Activated CD4-positive, alpha-beta T cell treated with anti-CD3 and anti-CD28 coated beads, Interleukin-2, amount 50 U/mL, for 1 hour (primary cell): ENCODE data around the gene C10orf67.
"Not testable (repeated sequence)": the region's sequence is repeated elsewhere in the genome, so short reads cannot be mapped to it uniquely, and the experiment has no call there.

Experiments
- DNase-seq: peaks from one replicate; pipeline ENCODE4 v3.0.0-alpha.2; 2020

C10orf67 gene

DNA sequence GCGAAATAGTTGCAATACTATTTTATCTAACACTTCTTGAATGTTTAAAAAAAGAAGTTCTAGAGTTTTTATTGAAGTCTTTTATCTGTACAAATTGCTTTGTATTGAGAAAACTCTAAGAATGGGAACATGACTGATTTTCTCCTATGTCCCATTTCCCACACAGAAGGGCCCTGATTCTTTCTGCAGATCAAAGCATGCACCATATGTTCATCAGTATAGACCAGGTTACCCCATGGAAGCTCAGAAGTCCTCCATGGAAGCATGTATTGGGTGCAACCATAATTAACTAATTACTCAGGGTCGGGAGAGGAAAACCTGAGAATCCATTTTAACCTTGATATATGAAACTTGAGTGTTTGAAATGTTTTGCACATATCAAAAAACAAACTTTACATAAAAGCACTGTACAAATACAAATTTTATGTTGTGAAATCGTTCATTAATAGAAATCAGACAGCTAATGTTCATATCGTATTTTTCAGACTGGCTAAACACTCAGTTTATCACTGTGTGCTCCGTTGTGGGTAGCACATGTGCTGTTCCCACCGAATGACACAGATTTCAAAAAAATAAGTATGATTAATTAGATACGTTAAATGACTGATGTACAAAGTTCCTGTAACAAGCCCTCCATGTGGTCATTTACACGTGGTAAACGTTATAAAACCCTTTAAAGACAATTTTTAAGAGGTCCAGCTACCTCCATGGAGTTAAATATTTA is 81.0 kb downstream of the C10orf67 start:
- no peak for DNase-seq

DNA sequence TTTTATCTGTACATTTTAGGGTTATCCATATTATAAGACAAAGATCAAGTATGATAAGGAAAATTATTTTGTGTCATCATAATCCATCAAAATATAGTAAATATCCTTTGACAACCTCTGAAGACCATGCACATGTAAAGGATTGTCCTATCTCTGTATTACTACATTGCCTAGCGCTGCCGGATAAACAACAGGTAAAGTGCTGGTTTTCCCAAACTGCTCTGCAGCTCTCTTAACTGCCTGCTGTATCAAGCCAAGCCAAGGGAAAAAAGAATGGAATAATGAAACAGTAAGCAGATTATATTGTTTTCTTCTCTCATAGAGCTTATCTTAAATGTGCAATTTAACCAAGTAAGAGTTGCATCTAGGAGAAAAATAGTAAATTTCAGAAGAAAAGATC is 81.7 kb downstream of the C10orf67 start:
- DNase-seq, result no peak

DNA sequence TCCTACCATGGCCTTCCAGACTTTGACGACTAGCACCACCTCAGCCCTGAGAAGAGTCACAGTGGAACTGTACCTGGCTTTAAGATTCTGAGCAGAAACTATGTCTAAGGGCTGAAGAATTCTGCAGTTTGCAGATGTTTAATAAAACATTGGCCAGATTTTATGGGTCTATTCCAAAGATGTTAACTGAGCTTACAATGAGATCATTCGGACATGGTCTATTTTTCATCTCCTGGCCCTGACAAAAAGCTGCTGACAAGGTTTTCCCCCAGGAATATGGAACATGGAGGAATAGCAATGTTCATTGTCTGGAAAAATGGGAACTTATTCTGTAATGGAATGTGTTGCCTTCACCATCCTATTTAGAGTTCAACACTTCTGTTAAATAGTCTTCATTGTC is 86.1 kb downstream of the C10orf67 start:
- no peak for DNase-seq

DNA sequence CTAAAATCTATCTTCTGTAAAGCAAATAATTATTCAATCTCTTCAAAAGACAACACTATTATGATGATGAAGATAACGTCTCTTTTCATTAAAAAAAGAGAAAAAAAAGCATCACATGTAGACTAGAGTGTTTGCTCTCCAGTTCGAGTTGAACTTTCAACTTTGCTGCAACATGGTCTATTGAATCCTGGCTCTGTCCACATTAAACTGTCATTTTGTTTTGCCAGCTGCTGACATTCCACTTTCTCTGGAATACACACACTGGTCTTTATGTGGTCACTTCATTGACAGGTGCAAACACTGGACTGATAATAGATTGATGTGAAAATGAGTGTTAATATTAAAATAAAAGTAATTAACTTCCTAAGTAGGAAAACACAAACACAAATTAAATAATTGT is 90.8 kb downstream of the C10orf67 start:
- no peak for DNase-seq

DNA sequence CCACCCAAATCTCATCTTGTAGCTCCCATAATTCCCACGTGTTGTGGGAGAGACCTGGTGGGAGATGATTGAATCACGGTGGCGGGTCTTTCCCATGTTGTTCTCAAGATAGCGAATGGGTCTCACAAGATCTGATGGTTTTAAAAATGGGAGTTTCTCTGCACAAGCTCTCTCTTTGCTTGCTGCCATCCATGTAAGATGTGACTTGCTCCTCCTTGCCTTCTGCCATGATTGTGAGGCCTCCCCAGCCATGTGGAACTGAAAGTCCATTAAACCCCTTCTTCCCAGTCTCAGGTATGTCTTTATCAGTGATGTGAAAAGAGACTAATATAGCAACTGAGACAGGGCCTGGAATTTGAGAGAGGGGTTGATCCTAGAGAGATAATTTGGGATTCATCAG is 91.7 kb downstream of the C10orf67 start:
- not testable (repeated sequence) for DNase-seq

DNA sequence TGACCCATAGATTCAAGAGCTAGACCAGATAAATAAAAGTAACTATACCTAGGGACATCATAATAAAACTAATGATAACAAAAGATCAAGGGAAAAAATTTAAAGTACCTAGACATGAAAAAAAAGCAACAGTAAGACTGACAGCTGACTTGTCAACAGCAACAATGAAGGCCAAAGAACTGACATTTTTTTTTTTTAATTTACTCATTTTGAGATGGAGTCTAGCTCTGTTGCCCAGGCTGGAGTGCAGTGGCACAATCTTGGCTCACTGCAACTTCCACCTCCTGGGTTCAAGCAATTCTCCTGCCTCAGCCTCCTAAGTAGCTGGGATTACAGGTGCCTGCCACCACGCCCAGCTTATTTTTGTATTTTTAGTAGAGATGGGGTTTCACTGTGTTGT is 102.8 kb downstream of the C10orf67 start:
- not testable (repeated sequence) for DNase-seq

DNA sequence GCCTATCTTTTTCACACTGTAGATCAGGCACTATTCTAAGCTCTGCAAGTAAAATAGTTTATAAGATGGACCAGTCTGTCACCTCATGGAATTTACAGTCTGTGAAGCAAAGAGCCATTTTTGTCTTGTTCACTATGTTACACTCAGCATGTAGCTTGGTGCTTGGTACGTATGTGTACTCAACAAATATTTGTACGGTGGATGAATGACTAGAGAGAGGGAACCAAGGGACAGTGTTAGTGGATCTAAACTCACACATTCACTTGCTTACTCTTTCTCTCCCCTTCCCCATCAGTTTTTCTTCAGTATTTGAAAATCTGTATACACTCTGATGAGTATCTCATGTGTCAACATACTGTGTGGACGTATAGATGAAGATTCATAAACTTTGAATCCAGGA is 106.6 kb downstream of the C10orf67 start:
- no peak for DNase-seq

DNA sequence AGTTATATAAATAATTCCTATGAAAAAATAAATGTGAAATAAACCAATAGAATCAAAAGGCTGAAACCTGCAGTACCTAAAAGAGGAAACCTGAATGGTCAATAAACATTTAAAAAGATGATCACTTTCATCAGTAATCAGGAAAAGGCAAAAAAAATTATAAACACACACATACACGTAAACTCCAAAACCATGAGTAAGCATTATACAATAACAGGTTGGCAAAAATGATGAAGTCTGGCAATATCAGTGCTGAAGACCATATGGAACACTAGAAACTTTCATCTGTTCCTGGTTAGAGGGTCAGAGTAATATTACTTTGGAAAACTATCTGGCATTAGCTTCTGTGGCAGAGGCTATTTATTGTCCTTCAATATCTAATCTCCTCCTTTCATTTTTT is 114.0 kb downstream of the C10orf67 start:
- no peak for DNase-seq

DNA sequence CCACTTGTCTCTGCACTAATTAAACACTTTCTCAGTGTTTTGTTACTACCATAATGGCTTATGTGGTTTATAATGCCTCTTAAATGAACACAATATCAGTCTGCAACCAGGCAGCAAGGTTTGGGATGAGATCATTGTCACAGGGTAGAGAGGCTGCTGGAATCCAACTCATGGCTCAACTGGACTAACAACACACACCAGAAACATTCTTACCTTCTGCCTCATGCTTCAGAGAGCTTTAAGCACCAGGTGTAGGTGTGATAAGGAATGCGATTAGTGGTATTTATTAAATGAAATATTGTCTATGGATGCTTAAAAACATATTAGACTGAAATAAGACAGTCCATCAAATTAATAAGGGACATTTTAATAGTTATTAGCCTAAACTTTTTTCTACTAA is 127.1 kb downstream of the C10orf67 start:
- DNase-seq, result no peak

DNA sequence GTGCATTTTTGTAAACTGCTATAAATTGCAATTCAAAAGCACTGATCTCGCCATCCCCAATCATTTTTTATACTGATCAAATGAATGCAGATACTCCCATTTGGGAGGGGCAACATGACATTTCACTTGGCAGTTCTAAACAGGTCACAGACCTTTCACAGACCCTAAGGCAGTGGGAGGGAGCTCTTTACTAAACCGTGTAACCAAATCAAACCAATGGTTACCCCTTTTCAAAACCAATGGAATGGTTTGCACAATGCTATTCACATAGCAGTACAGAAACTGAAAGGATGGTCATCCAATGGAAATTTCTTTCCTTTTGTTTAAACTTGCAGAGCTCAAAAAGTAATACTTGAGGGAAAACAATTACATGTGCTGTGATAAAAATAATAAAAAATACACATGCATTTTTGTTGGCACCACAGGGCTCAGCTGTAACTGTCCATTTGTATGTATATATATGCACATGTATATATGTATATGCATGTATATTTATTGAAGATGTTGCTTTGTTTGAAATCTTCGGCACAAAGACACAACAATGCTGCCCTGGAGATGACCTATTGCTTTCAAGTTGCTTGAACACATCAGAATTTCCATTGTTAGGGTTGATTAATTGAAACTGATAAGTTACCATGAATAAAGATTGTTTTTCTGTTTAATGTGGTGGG is 138.5 kb downstream of the C10orf67 start:
- no peak for DNase-seq

DNA sequence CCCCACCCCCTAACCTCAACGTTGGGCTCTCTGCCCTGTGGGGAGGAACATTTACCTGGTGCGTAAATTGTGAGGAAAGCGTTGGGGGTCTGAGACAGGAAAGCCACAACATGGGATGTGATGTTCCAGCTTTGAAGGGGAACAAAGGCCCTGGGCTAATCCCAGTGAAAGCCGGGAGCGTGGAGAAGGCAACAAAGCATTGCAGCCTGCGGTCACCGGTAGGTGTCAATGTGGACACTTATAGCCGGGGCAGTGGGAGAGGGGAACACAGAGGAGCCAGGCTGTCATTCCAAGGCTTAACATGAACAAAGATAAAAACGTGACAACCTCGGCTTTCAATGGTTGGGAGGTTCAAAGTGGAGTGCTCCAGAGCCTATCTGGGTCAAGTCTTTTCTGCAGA is 139.8 kb downstream of the C10orf67 start:
- no peak for DNase-seq

DNA sequence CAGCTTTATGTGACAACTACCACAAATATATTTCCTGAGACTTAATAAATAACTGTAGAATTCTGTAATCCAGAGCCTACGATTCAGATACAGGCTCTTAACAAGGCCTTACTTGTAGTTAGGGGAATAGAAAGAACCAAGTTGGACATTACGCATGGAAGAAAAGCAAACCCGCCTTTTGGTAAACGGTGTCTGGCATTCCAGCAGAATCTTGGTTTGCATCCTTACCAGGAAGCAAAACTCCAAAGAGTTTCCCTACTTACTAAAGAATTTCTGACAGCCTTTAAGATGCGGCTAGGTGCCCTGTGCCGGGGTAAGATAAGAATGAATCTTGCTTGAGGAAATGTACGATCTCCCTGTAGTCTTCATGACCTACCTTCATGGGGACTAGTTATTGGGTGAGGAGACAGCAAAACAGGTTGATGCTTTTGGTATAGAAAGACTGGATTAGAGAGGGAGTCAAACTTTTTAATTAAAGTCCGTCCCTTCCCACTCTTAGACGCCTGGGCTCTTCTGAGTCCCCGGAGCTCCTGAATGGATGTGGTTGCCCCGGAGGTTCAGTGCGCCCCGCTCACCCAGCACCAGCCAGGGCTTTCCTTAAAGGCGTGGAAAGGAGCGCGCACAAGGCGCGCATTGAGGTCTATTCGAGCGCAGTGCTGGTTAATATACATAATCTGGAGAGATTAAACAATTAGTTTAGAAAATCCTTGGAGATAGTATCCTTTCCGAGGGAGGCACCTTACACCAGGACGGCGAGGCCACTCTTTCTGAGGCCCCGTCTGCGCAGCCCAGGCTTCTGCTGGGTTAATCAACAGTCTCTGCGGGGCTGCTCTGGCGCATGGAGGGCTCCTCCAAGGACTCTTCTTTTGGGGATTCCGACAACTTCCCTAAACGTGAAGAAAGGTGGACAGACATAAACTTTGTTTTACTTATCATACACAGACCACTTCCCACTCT is 140.9 kb downstream of the C10orf67 start:
- DNase-seq, result no peak

DNA sequence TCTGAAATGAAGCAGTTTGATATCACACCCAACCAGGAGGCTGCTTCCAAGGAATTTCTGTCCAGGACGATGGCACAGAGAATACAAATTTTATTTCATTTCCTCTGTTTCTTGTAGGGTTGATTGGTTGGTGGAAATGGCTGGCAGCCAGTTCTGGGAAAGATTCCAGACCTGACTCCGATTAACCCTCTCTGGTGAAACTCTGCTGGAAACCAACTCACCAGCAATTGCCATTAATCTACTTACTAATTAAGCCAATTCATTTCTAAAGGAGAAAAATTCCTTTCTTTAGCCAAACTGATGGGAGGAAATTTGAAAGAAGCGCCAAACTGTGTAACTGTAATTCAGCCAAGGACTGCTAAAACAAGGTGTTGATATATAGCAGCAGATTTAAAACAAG is 141.8 kb downstream of the C10orf67 start:
- DNase-seq, result no peak

DNA sequence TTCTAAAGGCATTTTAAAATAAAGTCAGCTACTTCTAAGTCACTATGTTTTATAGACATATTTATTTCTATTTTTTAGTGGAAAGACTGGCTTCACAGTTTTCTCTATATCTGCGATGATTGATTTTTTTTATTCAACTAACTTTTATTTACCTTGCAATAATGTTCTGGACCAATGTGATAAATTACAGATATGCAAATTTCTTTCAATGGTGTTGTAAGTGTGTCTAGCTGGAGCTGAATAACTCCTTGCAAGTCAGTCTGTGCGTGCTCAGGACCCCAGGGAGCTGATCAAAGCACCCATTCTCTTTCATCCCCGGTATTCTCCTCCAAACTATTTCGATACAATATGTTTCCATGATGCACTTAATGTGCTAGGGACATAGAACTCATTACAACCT is 142.8 kb downstream of the C10orf67 start:
- DNase-seq, result no peak

DNA sequence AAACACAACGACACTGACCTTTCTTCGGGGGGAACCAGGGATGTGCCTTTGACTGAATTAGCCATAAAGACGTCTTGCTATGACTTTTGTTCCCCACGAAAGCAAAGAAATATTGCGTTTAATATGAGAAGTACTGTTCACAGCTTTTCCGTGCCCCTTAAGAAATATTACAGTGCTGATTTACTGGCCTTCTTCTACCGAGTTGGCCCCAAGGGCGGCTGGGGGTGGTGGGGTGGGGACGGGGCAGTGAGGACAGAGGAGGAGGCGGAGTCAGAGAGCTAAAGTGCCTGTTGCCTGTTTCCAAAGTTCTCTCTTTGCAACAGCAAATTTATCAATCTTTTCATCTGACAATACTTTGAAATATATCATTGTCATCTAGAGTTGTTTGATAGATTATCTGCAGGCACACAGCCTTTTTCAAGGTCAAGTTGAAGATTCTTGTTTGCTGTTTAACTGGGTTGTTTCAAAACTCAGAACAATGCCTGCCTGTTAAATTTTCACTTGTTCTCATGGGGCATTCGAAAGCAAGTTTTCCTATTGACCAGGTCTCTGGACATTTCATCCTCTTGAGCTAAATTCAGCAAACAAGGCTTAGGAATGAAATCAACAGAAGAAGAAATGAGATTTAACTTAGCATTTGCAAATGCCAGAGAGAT is 143.5 kb downstream of the C10orf67 start:
- no peak for DNase-seq

DNA sequence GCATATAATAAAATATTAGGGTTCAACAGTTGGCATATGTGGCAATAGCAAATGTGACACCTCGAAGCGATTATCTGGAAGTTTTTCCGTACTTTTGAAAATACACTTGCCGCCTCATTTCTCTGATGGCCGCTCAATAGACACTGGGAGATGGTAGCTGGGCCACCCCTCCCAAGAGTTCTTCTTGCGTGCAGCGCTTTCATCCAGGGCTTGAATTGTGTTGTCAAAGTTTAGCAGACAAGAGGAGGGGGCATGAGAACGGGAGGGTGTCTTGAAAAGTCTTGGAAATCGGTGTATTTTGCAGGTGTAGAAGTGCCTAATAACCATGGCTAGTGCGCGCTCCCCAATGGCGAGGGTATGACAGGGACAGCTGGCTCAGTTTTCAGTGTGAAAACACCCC is 144.0 kb downstream of the C10orf67 start:
- DNase-seq, result no peak

DNA sequence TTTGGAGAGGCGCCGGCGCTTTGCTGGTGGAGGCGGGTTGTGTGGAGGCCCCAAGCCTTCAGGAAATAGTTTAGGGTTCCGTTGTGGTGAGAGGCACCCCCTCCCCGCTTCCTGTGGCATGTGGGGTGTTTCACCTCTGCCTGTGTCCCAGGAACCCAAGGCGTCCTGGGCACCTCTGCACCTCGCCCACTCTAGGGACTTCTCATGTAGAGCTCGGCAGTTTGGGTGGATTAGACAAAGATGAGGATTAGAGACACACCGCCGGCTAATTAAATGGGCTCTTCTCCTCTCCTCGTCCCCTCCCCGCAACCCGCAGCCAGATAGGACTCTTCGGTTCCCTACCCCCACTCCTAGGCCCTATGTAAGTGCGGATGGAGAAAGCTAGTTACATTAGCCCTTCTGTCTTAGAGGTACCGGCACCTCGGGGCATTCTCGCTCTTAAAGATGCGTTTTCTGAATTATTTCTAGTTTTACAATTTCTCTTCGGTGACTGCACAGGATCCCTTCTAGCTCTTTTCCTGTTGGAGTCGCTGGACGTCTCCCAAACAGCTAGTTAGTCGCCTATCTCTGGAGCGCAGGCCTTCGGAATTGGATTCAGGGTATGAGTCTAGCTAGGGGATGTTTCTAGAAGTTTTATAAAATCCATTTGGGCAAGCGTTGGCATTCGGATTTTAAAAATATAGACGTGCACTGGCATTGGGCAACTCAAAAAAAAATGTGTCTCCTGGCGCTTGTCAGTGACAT is 144.7 kb downstream of the C10orf67 start:
- no peak for DNase-seq

DNA sequence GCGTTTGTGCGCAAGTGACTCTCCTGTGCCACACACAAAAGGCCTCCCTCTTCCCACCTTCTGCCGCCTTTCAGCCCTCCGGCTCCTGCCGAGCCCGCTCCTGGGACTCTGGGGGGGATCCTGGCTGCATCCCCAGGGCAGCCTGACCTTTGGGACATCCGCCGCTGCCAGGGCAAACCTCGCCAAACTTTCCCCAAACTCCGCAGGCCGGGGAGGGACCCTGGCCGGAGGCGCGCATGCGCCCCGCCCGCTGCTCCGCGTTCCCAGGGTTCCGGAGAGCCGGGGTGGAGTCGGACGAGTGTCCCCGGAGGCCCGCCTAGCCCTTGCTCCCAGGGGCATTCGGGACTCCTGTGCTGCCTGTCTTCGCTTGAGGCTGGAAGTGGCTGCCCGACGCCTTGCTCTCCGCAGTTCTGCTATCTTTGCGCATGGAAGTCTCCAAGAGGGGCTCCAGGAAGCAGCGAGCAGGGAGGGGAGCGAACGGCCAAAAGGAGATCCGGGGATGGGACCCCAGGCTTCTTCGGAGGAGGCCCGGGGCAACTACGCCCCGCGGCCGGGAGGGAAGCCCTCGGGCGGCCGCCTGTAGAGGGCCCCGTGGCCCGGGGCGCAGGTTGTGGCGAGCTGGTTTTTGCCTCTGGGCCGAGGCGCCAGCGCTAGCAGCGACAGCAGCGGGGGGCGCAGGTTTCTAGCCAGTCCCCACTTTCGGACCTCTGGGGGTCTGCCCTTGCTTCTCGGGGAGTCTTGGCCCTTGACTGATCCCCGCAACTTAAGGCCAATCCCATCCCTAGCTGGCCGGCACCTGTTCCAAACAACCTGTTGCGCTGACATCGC is 145.4 kb downstream of the C10orf67 start:
- DNase-seq, result no peak

DNA sequence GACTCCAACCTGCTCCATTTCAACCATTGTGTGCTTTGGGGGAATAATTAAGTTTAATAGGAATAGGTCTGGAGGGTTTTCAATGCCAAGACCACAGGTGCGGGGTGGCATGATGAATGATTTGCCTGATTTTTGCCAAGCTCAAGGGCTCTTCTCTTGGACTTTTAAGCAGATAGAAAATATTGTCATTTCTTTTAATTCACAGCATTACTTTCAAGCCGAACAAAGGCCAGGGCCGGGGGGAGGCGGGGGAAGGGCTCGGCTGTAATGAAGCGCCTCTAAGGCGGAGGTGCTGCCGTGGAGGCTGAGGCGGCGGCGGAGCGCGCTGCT is 146.0 kb downstream of the C10orf67 start:
- no peak for DNase-seq

DNA sequence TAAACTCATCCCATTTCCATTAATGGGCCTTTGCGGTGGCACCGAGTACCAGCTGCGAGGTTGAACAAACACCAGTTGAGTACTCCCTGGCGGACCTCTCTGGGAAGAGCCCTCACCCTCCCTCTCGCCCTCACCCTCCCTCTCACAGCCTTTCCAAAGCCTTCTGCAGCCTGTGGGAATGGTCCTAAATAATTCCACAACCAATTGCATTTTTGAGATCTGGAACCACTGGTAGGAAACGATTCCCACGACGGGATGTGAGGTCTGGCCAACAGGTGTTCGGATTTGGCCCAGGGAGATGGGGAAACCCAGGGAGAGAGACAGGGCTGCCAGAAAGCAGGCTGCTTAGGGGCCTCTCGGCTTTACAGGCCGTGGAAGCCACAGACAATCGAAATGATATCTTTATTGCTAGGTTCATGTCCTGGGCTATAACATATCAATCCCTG is 147.2 kb downstream of the C10orf67 start:
- no peak for DNase-seq

DNA sequence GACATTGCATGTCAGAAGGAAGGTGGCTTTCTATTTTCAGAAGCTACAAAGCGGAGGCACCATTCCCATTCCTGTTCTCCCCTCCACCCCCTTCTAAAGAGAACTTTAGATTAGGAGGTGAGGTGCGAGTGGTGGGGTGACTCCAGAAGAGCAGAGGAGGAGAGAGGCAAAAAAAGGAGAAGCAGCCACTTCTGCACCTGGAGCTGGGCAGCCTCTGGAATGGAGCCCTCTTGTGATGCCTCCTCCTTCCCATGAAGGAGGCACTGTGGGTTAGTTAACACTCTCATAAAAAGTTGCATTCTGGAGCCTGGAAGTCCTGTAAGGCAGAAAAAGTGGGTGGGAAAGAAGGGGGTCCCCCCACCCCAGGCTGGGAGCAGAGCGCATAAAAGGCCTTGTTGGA is 147.7 kb downstream of the C10orf67 start:
- DNase-seq, result no peak
